Heart right ventricle (tissue), 16 donors: ENCODE data around the gene THTPA. TPM values are rescaled to one million over a fixed set of nuclear protein-coding genes. Genes with fewer than 3 reads are reported as not detected.
A peak's percentile ranks its signal among the peaks of the same experiment; 100 is the strongest.

Experiments used
- ATAC-seq, 8 donors: fragments of 200-7000 bp; cut with Tn5 transposase; one replicate each; pipeline ENCODE4 v1.9.1; 2020; ENCODE audit warnings: mild to moderate bottlenecking in 8 of 8, moderate library complexity in 8 of 8, moderate number of reproducible peaks in 1 of 8
- DNase-seq, 2 donors: peaks; one replicate each; pipeline ENCODE4 v3.0.0-alpha.2; 2020
- H3K27ac ChIP-seq, 10 donors: fragments of 200-600 bp; sonication (generic) in 2 of 10; one replicate each; pipeline versions ENCODE4 v1.5.0 to v1.8.0; 2020 to 2022; ENCODE audit warnings: mild to moderate bottlenecking in 3 of 10
- H3K27me3 ChIP-seq, 7 donors: fragments of 200-600 bp; one replicate each; pipeline ENCODE4 v1.8.0; 2021 to 2022; ENCODE audit warnings: mild to moderate bottlenecking in 2 of 7
- H3K36me3 ChIP-seq, 9 donors: fragments of 200-600 bp; sonication (generic) in 1 of 9; one replicate each; pipeline versions ENCODE4 v1.5.0 to v1.8.0; 2020 to 2022; ENCODE audit warnings: mild to moderate bottlenecking in 2 of 9
- H3K4me1 ChIP-seq, 9 donors: fragments of 200-600 bp; sonication (generic) in 1 of 9; one replicate each; pipeline versions ENCODE4 v1.5.0 to v1.8.0; 2020 to 2022; ENCODE audit warnings: mild to moderate bottlenecking in 4 of 9
- H3K4me3 ChIP-seq, 10 donors: fragments of 200-600 bp; sonication (generic) in 2 of 10; one replicate each; pipeline versions ENCODE4 v1.5.0 to v1.8.0; 2020 to 2022; ENCODE audit warnings: mild to moderate bottlenecking in 7 of 10, moderate library complexity in 2 of 10
- H3K9me3 ChIP-seq, 11 donors: fragments of 200-600 bp in 10 of 11; sonication (generic) in 2 of 11; one replicate each; pipeline versions ENCODE4 v1.5.0 to v1.8.0; 2013 to 2022; ENCODE audit warnings: mild to moderate bottlenecking in 2 of 11, control low read depth in 1 of 11, moderate library complexity in 1 of 11
- WGBS, 2 donors: extraction: QIAGEN DNeasy Blood & Tissue Kit; methylation state at CpG; one replicate each; pipeline ENCODE4 v1.1.7; 2013; ENCODE audit warnings: inconsistent platforms in 1 of 2; 5-methylcytosine and 5-hydroxymethylcytosine counted together
- intact Hi-C, 10 donors: fragments of 100-400 bp; cut with DNase I; formaldehyde crosslinking; loops; one replicate each; pipeline versions ENCODE4 v1.11.1 to v1.14.2; 2022
- polyA plus RNA-seq, 2 donors: library from polyadenylated mRNA; stranded (reverse); fragments of 200-250 nt; gene quantifications; one replicate each; pipeline ENCODE4 v1.2.3, GENCODE V29; 2013
- total RNA-seq, 10 donors: library from RNA; stranded (reverse); fragmentation: NEBNext Ultra II Directional in 3 of 10; extraction: Animal tissue kit (Norgen Biotek cat#: 25700) in 3 of 10; gene quantifications; one replicate each; pipeline versions ENCODE4 v1.2.1 to v1.2.4, GENCODE V29; 2021 to 2023
- TF ChIP-seq, protein P1 (sequence below), 9 donors: fragments of 200-600 bp; sonication (generic) in 2 of 9; IDR thresholded peaks; one replicate each; pipeline versions ENCODE4 v1.5.0 to v1.8.0; 2021 to 2022; ENCODE audit warnings: antibody characterized with exemption in 9 of 9, mild to moderate bottlenecking in 5 of 9, moderate library complexity in 1 of 9
- donor health status: Arrhythmogenic right ventricular cardiomyopathy.
- donor health status: ischemic (EF 13 %, LVEDD 7.1; RV severe dilation, severe dysfunction).
- donor health status: healthy with polysubstance abuse.
- donor health status: DM: no; HTN: yes; CAD: no.
- donor health status: DM: no; HTN: no; CAD: no.
- donor health status: ischemic (EF 25% LVEDD 6.9; RV normal size, moderate dysfunction).
- donor health status: ischemic (EF 25% LVEDD 5.7; RV mildly dilated, moderate dysfunction).
- donor health status: healthy.
- donor health status: DM: yes; HTN: yes; CAD: no.
- donor health status: Ischemic cardiomyopathy.
- donor health status: ischemic (EF 35%, LVEDD 5.7; RV mildly dilated, moderate dysfunction).
- donor health status: nonischemic (EF 11% LVEDD 7.7; RV severe dilation, severe dysfunction).
- donor health status: DM: yes; HTN: yes; CAD: no.
- donor health status: PGD.
- donor health status: ischemic (EF 29% LVEDD 5.4; RV normal size, mild dysfunction).
- donor health status: nonischemic (EF 23%, LVEDD 6.1; RV moderate dilation, normal function).

Gene THTPA
- total and polyA plus RNA-seq, 12 donors = 8.7 to 27.9 (median 18.0) TPM

DNA sequence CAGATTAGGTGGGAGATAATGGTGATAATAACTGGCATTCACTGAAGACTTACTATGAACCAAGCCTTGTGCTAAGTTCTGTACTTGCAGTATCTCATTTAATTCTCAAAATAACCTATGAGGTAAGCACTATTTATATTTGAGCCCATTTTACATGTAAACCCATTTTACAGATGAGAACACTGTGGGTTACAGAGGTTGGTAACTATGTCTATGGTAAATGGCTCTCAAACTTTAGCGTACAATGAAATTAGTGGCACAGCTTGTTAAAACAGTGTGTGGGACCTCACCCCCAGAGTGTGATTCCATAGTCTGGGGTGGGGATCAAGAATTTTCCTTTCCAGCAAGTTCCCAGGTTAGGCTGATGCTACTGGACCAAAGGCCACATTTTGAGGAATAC, 44.7 kb downstream of the THTPA start:
- TF ChIP-seq, protein P1, sequence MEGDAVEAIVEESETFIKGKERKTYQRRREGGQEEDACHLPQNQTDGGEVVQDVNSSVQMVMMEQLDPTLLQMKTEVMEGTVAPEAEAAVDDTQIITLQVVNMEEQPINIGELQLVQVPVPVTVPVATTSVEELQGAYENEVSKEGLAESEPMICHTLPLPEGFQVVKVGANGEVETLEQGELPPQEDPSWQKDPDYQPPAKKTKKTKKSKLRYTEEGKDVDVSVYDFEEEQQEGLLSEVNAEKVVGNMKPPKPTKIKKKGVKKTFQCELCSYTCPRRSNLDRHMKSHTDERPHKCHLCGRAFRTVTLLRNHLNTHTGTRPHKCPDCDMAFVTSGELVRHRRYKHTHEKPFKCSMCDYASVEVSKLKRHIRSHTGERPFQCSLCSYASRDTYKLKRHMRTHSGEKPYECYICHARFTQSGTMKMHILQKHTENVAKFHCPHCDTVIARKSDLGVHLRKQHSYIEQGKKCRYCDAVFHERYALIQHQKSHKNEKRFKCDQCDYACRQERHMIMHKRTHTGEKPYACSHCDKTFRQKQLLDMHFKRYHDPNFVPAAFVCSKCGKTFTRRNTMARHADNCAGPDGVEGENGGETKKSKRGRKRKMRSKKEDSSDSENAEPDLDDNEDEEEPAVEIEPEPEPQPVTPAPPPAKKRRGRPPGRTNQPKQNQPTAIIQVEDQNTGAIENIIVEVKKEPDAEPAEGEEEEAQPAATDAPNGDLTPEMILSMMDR (IDR thresholded peaks at IDR 0.05) = no peak
- whole genome bisulfite sequencing, 2 donors = 100% methylated on average over 1 of the region's 1 CpG
- H3K27me3 ChIP-seq = no peaks in the 10 kb centered on the region
- H3K9me3 ChIP-seq = peaks cover 0 to 7% (median 0%) of the 10 kb centered on the region in 11 donors
- no peak for ATAC-seq
- H3K4me3 ChIP-seq = no peak overlapping the region
- H3K4me1 ChIP-seq = peaks cover 0 to 25% (median 0%) of the 10 kb centered on the region in 9 donors
- DNase-seq = no peak
- intact Hi-C loops = no loop called here
- H3K27ac ChIP-seq = no peak overlapping the region
- H3K36me3 ChIP-seq = no peaks in the 10 kb centered on the region

DNA sequence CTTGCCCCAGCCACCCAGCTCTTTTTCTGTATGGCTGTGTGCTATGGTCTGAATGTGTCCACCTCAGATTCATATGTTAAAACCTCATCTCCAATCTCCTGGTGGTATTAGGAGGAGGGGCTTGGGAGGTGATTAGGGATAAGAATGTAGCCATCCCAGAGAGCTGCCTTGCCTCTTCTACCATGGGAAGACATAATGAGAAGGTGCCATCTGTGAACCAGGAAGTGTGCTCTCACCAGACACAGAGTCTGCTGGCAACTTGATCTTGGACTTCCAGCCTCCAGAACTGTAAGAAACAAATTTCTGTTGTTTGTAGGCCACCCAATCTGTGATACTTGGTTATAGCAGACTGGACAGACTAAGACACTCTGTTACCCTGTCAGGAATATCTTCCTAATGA, 45.4 kb downstream of the THTPA start:
- Histone ChIP-seq H3K4me1 (peaks cover 0 to 25% (median 0%) of the 10 kb centered on the region in 9 donors), H3K27me3 (no peaks in the 10 kb centered on the region), H3K9me3 (peaks cover 0 to 7% (median 0%) of the 10 kb centered on the region in 11 donors), H3K4me3 (no peak overlapping the region), H3K36me3 (no peaks in the 10 kb centered on the region), H3K27ac (no peak overlapping the region)
- ATAC-seq = no peak
- intact Hi-C loops = no loop called here
- TF ChIP-seq, protein P1 (IDR thresholded peaks at IDR 0.05) = no peak
- no peak for DNase-seq

DNA sequence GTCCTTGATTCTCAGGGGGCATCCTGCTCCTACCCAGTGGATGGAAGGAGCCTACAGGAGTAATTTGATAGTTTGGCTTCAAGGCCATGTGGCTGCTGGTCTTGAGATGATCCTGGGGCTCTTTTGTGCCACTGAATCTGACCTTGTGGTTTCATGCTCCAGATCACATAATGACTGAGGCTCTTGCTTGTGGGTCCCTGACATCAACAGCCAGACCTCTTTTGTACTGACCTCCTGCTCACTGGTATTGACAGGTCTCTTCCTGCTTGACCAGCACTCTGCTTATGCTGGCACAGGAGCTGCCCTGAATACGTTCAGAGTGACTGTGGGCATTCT, 45.7 kb downstream of the THTPA start:
- H3K4me3 ChIP-seq = no peak overlapping the region
- peaks cover 0 to 25% (median 0%) of the 10 kb centered on the region in 9 donors for H3K4me1 ChIP-seq
- TF ChIP-seq, protein P1 (IDR thresholded peaks at IDR 0.05) = no peak
- 38 to 64% methylated on average over 1 of the region's 1 CpG for WGBS, 2 donors
- DNase-seq = no peak
- H3K9me3 ChIP-seq = peaks cover 0 to 7% (median 0%) of the 10 kb centered on the region in 11 donors
- H3K27me3 ChIP-seq = no peaks in the 10 kb centered on the region
- H3K27ac ChIP-seq = no peak overlapping the region
- no peaks in the 10 kb centered on the region for H3K36me3 ChIP-seq
- intact Hi-C loops = no loop called here
- ATAC-seq = no peak

DNA sequence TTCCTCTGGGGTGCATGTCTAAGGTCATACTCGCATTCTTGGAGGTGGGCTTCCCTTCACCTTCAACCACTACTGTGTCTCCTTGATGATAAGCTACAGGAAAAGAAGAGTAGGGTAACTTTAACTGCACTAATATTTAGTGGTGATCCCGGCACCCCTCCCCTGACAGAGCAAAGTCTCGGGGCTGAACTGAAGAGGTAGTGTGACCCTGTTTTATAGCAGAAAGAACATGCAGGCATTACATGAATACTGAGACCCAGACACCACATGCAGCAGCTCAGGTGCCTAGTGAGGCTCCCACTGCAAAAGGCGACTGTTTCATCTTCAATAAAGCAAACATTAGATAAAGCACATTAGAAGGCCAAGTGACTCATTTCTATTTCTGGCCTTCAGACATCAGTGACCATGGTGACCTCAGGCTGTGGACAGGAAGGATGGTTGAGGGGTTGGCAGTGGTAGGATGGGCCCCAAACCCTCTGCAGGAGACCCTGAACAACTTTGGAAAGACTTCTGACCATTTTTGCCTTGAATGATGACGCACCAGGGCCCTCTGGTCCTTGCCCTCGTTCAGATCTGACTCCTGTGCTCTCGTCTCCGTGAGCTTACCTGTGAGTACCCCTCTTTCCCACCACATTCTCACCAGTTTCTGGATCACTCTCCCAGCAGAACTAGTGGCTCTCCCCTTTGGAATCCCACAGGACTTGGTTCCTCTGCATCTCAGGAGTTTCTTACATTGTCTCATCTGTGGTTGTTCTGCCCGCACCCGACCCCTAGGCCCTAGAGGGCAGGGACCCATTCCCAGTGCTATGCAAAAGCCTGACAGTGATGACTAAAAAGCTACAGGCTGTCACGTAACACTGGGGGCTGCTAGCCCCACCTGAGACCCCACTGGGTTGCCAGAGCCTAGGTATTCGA, 46.4 kb downstream of the THTPA start:
- WGBS, 2 donors = 80 to 87% methylated on average over 12 of the region's 12 CpGs
- no peak overlapping the region for H3K27ac ChIP-seq
- no peaks in the 10 kb centered on the region for H3K36me3 ChIP-seq
- no peaks in the 10 kb centered on the region for H3K27me3 ChIP-seq
- DNase-seq (no peak), ATAC-seq (peak; percentile 38 to 86 (median 72))
- peaks cover 0 to 25% (median 0%) of the 10 kb centered on the region in 9 donors for H3K4me1 ChIP-seq
- H3K4me3 ChIP-seq = no peak overlapping the region
- TF ChIP-seq, protein P1 (IDR thresholded peaks at IDR 0.05) = no peak
- peaks cover 0 to 7% (median 0%) of the 10 kb centered on the region in 11 donors for H3K9me3 ChIP-seq
- intact Hi-C loops = no loop called here
